HG03025 (cell line): ENCODE results near the gene LCN12.

Experiments
- ATAC-seq: cut with Tn5 transposase; IDR thresholded peaks from one replicate; pipeline ENCODE4 v1.9.1; 2021; ENCODE audit warnings: mild to moderate bottlenecking, moderate library complexity; ENCODE audit not compliant: unreplicated experiment, low FRiP score

The LCN12 gene, protein sequence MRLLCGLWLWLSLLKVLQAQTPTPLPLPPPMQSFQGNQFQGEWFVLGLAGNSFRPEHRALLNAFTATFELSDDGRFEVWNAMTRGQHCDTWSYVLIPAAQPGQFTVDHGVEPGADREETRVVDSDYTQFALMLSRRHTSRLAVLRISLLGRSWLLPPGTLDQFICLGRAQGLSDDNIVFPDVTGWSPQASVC

GRCh38 chr9:136951541-136952320 is at the start of gene LCN12:
Gene LCN12 (plus strand): TSS chr9:136952273. CDS start chr9:136952328, 55 bp downstream.
- no peak for ATAC-seq

- ATAC-seq = no peak
Observed at GRCh38 chr9:136903041-136903554, 49.0 kb upstream of the LCN12 start.

GRCh38 chr9:136906266-136906665 is 45.8 kb upstream of the LCN12 start:
- ATAC-seq = no peak

DNA sequence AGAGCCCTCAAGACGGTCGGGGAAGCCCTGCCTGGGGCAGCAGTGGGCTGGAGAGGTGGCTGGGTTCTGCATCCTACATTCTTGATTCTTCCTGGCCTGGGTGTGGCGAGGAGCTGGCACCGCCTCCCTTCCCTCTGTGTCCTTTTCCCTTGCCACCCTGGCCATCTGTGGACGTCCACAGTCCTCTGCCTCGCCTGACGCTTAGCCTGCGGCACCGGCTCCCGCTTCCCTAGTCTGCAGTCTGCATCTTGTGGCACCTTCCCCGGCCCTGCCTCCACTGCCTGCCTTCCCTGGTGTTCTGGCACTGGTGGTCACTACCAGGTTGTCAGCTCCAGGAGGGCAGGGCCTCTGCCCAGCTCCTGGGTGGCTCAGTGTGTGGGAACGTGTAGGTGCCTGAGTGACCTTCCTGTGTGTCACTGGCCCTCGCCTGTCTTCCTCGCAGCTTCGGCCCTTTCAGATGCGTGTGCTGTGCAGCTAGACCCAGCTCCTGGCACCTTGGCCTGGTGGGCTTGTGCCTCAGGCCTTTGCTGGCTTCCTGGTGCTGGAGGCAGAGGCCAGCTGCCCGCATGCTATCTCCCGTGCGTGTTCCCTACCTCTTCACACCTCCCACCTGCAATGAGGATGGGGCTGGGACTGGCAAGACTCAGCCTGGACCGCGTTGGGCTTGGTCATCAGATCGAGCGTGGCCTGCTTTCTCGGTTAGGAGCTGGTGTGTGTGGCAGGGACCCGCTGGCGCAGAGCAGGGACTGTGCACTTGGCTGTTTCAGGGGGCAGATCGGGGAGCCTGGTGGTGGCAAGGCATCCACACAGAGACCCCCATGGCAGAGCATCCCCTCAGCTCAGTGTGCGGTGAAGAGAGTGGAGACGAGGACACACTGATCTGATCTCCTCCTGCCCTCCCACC is 44.8 kb upstream of the LCN12 start:
- no peak for ATAC-seq

- ATAC-seq = no peak
Observed at GRCh38 chr9:136910197-136910900, 41.7 kb upstream of the LCN12 start.

GRCh38 chr9:136910901-136911245 is 41.2 kb upstream of the LCN12 start:
- ATAC-seq = no peak

- no peak for ATAC-seq
Observed at GRCh38 chr9:136913701-136914438, 38.2 kb upstream of the LCN12 start.

GRCh38 chr9:136915632-136916329 is 36.3 kb upstream of the LCN12 start:
- no peak for ATAC-seq

DNA sequence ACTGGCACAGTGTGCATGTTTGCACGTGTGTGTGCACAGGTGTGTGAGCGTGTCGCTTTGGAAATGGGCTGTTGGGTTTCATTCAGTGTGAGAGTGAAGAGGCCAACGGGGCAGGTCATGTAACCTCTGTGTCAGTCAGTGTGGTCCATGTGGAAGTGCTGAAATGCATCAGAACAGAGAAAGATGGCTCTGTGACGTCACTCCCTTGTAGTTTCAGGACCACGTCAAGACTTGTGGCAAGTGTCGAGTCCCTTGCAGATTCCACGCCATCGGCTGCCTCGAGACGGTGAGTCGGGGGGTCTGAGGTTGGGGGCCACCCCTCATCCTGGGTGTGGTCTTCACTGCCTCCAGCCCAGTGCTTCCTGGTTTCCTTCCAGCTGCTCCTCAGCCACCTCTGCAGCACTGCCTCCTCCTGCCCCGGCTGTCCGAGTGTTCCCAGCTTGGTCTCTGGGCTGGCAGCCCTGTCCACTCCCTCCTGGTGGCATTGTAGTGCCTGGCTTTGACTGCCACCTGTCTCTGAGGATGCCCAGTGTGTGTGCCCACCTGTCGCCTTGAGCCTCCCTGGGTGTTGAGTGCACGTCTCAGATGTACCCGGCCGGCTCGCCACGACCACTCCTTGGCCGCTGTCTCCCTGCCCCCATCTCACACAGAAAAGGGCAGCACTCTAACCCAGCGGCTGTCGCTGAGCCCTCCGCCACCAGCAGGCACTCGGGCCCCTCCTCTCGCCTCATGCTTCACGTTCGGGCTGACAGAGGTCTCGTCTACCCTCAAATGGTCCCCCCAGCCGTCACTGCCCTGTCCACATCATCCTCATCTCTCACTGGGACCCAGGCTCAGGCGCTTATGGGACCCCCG is 35.5 kb upstream of the LCN12 start:
- ATAC-seq = no peak

GRCh38 chr9:136917902-136918301 is 34.2 kb upstream of the LCN12 start:
- ATAC-seq = no peak

GRCh38 chr9:136920069-136920468 is 32.0 kb upstream of the LCN12 start:
- no peak for ATAC-seq

- ATAC-seq = no peak
Observed at GRCh38 chr9:136920734-136921231, 31.3 kb upstream of the LCN12 start.

DNA sequence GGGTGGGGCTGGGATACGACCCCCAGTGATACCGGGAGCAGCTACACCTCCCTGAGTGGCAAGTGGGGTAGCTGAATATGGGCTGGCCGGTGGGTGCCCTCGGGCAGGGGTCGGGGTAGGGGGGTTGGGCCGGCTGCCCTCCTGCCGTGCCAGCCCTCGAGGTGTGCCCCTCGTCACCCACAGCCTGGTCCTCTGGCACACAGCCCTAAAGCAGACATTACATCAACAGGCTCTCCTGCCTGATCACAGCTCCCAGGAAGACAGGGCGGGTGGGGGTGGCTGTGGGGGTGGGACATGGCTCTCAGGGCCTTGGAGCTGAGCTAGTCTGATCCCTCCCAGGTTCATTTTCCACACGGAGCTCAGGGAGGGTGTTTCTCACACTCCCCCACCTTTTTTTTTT is 30.8 kb upstream of the LCN12 start:
- no peak for ATAC-seq

DNA sequence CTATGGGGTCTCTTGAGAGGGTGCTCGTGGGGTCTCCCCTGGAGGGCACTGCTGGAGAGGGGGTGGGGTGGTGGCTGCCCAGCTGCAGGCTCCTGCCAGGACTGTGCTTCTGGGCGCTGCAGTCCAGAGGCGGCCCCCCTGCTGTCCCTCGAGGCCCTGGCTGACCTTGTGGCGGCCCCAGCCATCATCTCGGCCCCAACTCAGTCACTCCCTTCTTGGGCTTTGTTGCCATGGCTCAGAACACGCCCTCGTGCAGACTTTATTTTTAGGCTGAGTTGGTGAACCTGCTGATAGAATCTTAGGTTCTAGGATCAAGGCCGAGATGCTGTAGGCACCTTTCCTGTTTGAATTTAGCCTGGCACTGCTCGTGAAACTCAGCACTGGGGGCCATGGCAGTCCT is 30.4 kb upstream of the LCN12 start:
- ATAC-seq = no peak

- no peak for ATAC-seq
Observed at GRCh38 chr9:136922540-136922939, 29.5 kb upstream of the LCN12 start.

DNA sequence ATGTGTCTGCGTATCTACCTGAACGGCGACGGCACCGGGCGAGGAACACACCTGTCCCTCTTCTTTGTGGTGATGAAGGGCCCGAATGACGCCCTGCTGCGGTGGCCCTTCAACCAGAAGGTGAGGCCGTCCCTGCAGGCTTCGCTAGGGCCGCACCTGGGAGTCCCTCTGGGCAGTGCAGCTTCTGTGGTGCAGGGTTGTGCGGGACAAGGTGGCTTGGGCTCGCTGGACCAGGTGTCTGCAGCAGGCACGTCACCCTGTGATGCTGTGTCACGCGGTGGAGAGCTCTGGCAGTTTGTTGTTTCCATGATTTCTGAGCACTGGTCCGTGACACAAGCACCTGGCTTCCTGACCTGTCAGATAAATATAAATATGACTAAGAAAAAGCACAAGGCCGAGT is 28.2 kb upstream of the LCN12 start:
- no peak for ATAC-seq

GRCh38 chr9:136925414-136926153 is 26.5 kb upstream of the LCN12 start:
- ATAC-seq = no peak
